GM12801 (cell line): ENCODE data around the gene APOBEC3F.

Source experiments
- CTCF ChIP-seq: IDR thresholded peaks from one replicate; pipeline ENCODE4 v1.5.1; 2011; ENCODE audit warnings: control low read depth; ENCODE audit not compliant: insufficient read length; ENCODE audit errors: extremely low read depth

Gene APOBEC3F

GRCh38 chr22:39098026-39098425 lies 57.4 kb downstream of the APOBEC3F start:
- no peak for TF ChIP-seq CTCF

DNA sequence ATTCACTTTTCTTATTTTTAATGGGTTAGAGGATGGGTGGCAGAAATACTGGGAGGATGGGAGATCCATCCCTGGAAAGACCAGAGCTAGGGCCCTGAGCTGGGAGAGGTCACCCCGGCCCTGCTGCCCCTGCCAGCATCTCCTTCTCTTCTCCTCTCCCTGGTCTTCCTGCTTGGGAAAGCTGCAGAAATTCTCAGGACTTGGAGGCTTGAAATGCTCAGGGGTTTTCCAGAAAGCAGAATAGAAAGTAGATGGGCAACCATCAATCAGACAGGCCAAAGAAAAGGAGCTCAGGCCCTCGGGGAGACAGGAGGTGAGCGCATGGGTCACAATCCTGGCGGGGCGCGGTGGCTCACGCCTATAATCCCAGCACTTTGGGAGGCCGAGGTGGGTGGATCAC lies 57.9 kb downstream of the APOBEC3F start:
- no peak for TF ChIP-seq CTCF

GRCh38 chr22:39101226-39101625 lies 60.6 kb downstream of the APOBEC3F start:
- no peak for TF ChIP-seq CTCF

DNA sequence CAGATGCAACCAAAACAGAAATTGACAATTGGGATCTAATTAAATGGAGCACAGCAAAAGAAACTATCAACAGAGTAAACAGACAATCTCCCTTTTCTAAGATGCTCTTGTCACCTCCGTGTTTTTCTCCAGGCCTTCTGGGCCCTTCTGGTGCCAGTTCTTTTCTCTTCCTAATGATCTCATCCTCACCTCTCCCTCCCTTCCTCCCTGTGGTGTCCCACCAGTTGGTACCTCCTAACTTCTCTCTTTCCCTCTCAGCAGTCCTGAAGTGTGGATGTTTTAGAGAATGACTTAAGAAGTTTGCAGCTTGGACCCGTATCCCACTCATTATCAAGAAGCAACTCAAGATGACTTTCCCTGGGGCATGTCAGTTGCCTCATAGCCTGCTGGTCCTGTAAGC lies 62.8 kb downstream of the APOBEC3F start:
- TF ChIP-seq CTCF: no peak
